Lower leg skin (tissue), 4 donors: Measurements from ENCODE around the gene ACADVL. TPM values are rescaled to one million over a fixed set of nuclear protein-coding genes. Genes with fewer than 3 reads are reported as not detected.

ENCODE experiments used
- DNase-seq, 2 donors: peaks; one replicate each; pipeline ENCODE4 v3.0.0-alpha.2; 2019; ENCODE audit warnings: low spot score in 2 of 2
- H3K4me3 ChIP-seq: fragments of 200-600 bp; sonication (generic); 2 replicates; pipeline ENCODE4 v1.5.1; 2017; ENCODE audit warnings: mild to moderate bottlenecking, low read depth; ENCODE audit not compliant: poor library complexity, severe bottlenecking
- CTCF ChIP-seq, 3 donors: fragments of 450-650 bp; IDR thresholded peaks; one replicate each; pipeline ENCODE4 v1.5.1; 2016; ENCODE audit warnings: antibody characterized with exemption in 3 of 3, mild to moderate bottlenecking in 3 of 3, moderate library complexity in 2 of 3
- POLR2A ChIP-seq, 2 donors: fragments of 450-650 bp; IDR thresholded peaks; one replicate each; pipeline ENCODE4 v1.6.1; 2016 to 2017; ENCODE audit warnings: antibody characterized with exemption in 2 of 2, mild to moderate bottlenecking in 1 of 2, moderate library complexity in 1 of 2
- WGBS, 2 donors: methylation state at CpG; one replicate each; pipeline ENCODE4 v1.1.5; 2018; 5-methylcytosine and 5-hydroxymethylcytosine counted together
- intact Hi-C: fragments of 100-400 bp; cut with DNase I; formaldehyde crosslinking; loops from one replicate; pipeline ENCODE4 v1.15.0; 2023; ENCODE audit warnings: low total_unique reads
- total RNA-seq, 4 donors: library from RNA; depleted of rRNA; stranded (reverse); fragments of >200 nt; gene quantifications; one replicate each; pipeline ENCODE4 v1.1.0, GENCODE V29; 2016

The ACADVL gene
- total RNA-seq, 4 donors from 2014 or later, result 703 to 1,179 (median 863) TPM

GRCh38 chr17:7225711-7226331, 6.1 kb downstream of the ACADVL start:
- TF ChIP-seq CTCF (IDR thresholded peaks at IDR 0.05) (no peak), POLR2A (IDR thresholded peaks at IDR 0.05) (no peak)
- 85 to 86% methylated on average over 19 to 21 of the region's 21 CpGs for WGBS, 2 donors
- no peak for DNase-seq
- H3K4me3 ChIP-seq, result no peak overlapping the region
- intact Hi-C loops, result no loop called here

GRCh38 chr17:7226721-7227710, 7.3 kb downstream of the ACADVL start:
- no peak overlapping the region for H3K4me3 ChIP-seq
- no peak for DNase-seq
- intact Hi-C loops, result no loop called here
- TF ChIP-seq CTCF (IDR thresholded peaks at IDR 0.05) (no peak), POLR2A (IDR thresholded peaks at IDR 0.05) (no peak)
- 89% methylated on average over 29 to 30 of the region's 31 CpGs for WGBS, 2 donors

GRCh38 chr17:7228920-7229319, 9.2 kb downstream of the ACADVL start:
- no peak for DNase-seq
- intact Hi-C loops, result no loop called here
- 83% methylated on average over 10 to 14 of the region's 14 CpGs for WGBS, 2 donors
- TF ChIP-seq POLR2A (IDR thresholded peaks at IDR 0.05) (no peak), CTCF (IDR thresholded peaks at IDR 0.05) (no peak)
- no peak overlapping the region for H3K4me3 ChIP-seq

GRCh38 chr17:7229504-7229903, 9.8 kb downstream of the ACADVL start:
- 93 to 96% methylated on average over 16 to 19 of the region's 19 CpGs for WGBS, 2 donors

GRCh38 chr17:7232114-7232513, 12.4 kb downstream of the ACADVL start:
- H3K4me3 ChIP-seq, result no peak overlapping the region
- 80 to 82% methylated on average over 5 of the region's 5 CpGs for WGBS, 2 donors
- no peak for DNase-seq
- TF ChIP-seq CTCF (IDR thresholded peaks at IDR 0.05) (no peak), POLR2A (IDR thresholded peaks at IDR 0.05) (no peak)
- intact Hi-C loops, result no loop called here

More at GRCh38 chr17:7229504-7229903, 9.8 kb downstream of the ACADVL start:
- no peak for DNase-seq
- no peak overlapping the region for H3K4me3 ChIP-seq
- intact Hi-C loops, result no loop called here
- TF ChIP-seq CTCF (IDR thresholded peaks at IDR 0.05) (no peak), POLR2A (IDR thresholded peaks at IDR 0.05) (no peak)
